GM21381 (cell line): ENCODE results near the gene FOXA1.

Source experiments
- ATAC-seq: cut with Tn5 transposase; IDR thresholded peaks from one replicate; pipeline ENCODE4 v1.9.1; 2021; ENCODE audit warnings: mild to moderate bottlenecking, moderate library complexity; ENCODE audit not compliant: unreplicated experiment

FOXA1 gene

DNA sequence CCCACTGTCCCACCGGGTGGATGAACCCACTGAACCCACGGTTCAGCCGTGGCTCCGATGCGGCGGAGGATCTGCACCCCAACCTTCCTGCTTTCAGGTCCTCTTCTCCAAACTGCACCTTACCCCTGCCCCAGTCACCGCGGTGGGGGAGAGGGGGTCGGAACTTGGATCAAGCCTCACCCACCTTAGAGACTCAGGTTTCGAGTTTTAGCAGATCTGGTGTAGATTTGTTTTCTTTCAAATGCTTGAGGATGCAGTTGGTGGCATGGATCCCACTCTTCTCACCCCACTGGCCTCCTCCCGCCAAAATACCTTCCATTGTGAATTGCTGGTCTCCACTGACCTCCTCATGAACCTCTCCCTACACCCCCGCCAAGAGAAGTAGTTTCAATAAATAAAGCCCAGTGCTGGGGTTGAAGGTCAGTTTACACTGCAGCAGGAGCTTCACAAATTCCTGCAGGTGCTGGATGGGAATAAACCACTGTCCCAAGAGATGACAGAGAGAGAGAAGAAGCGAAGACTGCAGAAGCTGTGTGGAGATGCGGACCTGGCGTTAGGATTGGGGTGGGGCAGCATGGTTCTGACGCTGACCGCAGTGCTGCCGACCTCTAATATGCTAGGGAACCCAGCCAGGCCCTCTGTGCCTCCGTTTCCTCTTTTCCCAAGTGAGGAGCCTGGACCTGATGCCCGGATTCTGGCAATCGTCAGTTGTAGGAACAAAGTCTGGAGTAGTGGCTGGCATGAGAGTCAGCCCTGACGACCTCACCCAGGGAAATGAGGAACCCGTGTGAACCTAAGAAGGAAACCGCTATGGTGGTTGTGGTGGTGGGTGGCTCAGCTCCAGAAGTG, 7.8 kb upstream of the FOXA1 start:
- no peak for ATAC-seq

DNA sequence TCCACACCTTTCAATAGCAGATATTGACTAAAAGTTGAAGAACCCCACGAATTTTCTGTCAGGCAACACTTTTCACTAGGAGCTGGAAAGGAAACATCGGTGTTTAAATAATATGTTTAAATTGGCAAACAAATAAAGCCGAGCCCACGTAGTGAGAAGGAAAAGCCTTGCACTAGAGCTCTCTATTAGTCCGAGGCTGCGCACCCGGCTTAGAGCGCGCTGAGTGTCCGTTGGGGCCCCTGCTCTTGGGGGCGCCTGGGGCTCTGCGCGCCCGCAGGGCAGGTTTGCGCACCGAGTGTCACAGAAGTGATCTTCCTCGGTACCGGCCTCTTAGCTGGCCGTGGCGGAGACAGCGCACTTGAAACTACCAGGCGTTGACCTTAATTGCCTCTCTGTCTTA, 6.8 kb upstream of the FOXA1 start:
- no peak for ATAC-seq

DNA sequence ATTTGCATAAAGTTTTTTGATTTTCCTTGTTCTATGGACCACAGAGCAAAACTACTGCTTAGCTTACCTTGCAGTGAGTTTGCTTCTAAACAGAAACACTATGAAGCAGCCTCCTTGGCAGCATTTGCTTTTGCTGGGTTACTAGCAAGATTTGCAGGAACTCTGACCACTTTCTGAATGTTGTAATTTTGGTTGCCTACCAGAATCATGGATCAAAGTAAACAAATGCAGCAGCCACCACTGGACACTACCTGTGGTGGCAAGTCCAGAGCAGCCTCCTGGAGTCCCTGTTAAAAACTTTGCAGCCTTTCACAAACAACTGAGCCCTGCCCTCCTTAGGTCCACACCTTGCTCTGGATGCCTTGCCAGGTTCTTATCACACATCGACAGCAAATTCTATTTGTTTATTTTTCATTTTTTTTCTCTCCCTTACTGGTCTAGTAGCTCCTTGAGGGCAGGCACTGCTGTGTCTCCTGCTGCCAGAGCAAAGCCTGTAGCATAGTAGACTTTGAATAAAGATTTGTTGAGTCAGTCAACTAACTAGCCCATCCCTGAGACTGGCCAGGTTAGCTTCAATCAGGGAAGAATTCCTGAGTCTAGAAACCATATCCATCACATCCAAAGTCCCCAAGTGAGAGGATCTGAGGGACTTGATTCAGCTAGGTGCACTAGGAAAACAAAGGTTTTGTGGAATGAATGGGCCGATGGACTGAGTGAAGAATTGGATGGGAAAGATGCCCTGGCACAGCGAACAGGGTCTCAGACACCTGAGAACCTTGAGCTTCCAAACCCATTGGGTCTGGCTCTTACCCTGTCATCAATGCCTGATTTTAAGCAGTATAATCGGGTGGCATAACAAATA, 6.1 kb upstream of the FOXA1 start:
- no peak for ATAC-seq

DNA sequence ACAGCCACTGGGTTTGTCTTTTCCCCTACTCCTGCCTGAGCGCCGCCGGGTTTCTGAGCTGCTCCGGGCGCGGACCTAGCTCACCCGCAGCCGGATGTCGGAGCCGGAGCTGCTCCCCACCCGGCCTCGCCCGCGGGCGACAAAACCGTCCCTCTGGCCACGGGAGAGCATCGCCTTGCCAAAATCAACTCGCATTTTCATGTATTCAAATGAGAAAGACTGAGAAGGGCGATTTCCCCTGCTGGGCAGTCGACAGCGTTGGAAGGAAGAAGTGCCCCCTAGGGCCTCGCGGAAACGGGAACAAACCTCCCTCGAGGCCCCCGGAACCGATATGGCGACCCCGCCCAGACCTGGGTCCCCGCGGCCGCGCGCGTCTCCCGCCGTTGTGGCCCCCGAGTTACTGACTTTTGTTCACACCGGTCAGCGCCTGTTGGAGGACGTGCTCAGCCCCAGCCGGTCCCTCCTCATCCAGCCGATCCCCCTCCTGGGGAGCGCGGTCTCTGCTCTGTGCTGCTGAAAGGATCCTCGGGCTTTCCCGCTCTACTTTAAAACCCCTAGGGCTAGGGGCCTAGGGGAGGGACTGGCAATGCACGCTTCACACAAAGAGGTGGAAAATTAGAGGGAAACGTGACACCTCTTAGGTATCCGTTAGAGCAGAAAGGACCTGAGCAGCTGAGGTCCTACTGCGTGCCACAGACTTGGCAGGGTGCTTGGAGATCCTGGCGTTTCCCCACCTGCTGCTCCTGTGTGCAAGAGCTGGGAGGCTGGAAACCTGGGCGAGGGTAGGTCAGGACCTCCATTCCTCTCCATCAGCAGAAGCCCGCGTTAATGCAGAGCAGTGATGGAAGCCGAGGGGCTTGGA, 4.7 kb upstream of the FOXA1 start:
- no peak for ATAC-seq

DNA sequence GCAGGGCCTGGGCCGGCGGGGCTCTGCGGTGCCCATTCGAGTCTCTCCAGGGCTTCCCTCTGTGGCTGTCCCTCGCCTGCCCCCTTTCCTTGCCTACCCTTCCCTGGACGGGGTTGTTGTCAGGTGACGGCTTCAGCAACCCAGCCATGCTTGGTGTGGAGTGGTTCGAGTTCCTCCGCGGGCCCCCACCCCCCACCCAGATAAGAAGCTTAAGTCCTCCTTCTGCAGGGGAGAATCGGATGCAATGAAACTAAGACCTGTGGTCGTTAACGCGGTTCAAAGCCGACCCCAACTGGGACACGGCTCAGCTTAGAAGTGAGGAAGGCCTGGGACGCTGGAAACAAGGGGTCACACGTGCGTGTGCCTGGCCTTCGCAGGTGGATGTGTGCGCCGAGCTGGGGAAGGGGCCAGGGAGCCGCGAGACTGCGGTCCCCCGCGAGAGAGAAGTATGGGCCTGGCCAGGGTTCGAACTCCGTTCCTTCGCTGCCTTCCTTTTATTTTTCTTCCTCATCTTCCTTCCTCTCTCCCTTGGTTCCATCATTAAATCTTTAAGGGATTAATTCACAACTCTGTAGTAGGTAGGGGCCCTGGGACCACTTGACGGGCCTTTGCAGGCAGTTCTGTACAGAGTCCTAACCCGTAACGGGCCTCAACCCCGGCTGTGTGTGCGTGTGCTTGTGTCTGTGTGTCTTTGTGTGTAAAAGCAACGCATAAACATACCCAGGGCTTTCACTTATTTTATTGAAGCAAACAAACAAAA, 3.9 kb upstream of the FOXA1 start:
- ATAC-seq: no peak

DNA sequence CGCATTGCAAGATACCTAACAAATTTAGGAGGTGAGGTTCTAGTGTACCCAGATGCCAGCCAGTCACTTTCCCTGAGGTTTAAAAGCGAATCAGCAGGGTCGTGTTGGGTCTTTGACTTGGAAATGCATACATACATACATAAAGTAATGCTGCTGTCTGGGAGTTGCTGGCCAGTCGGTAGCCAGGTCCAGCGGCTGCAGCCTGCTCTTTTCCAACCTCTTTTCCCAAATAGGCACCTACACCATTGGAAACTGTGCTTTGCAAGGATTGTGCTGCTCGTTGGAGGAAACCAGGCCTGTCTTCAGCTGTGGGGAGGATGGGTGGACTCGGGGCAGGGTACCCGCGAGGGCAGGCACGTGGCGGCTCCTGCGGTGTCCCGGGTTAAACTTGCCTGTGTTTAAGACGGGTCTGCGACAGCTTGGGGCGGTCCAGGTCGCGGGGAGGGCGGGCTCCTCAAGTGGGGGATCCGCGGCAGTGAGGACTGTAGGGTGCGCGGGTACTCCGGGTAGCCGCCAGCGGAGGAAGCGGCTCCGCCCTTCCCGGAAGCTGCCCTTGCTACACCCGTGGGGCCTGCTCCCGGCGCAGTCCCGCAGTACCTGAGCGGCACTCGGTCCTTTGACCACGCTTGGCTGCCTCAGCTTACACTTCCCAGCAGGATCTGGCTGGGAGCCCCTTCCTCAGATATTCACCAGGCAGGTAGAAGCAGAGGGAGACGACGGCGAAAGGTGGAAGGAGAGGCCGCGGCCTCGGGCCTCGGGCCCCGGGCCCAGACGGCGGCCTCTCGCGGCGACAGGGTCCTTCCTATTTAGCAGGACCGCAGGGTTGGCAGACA, 3.1 kb upstream of the FOXA1 start:
- ATAC-seq: no peak

DNA sequence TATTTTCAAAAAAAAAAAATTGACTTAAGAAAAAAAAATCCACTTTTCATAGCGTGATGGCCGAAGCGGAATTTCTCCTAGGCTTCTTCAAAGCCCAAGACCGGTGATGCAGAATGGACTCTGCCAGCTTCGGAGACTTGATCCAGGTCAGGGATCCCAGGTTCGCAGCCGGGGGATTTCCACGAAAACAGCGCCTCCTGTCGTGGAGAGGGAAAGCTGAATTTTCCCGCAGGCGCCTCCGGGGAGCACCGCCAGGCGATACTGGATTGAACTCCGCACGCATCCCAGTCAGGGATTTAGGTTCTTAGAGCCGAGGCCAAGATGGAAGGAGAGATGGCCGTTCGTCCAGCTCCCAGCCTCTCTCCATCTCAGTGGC, 2.5 kb upstream of the FOXA1 start:
- no peak for ATAC-seq

DNA sequence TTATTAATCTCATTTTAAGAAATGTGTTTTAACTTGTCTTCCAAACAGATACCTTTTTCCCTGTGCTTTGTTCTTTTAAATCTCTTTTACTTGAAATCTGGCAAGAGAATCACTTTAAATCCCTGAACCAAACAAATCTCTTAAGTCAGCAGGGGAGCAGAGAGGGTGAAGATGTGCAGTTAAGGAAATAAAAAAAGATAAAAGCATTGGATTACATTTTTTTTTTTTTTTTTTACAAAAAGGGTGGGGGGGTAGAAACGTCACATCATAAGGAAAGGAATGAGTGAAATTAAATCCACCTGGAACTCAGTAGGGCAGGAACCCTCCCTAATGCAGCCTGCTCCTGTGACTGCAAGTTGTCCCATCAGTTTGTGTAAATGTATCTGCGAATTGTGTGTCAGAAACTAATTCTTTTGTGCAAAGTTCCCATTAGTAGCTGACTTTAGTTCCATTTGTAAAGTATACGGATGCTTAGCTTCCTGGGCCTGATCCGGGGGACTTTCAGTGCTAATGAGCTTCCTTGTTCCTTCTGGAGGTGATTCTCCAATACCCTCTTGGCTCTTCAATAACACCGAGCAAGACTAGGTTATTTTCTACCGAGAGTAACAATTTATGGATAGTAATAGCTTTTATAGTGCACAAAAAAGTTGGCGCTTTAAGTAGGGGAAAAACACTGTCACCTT, 1.9 kb upstream of the FOXA1 start:
- ATAC-seq: no peak

DNA sequence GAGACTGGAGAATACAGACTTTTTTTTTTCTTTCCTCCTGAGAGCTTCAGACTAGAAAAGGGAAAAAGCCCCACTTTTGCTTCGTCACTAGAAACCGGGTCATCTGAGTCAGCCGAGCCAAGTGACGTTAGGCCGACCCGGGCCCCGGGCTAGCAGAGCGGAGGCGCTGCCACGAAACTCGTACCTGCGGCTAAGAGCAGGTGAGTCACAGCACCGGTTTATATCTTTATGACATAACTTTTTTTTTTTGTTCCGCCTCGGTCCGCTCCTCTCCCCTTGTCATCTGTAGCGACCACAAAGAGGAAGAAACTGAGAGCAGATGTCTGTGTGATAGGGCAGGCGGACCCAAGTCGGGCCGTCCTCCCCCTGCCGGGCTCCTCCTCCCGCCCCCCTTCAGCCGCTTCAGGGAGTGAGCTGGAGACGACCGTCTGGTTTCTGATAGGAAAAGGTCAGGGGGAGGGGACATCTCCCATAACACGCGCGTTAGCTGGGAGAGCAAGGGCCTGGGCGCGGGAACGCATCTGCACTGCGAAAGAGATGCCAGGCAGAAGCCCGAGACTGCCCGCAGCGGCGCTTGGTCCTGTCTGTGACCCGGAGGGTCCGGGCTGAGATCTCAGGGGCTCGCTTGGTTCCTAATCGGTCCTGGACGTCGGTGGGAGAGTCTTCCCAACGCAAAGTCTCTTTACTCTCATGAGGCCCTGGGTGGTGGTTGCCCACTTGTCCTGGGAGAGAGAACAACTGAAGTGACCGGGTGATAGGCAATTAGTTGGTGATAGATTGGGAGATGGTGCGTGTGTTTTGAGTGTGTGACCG, 966 bp upstream of the FOXA1 start:
- ATAC-seq: no peak

DNA sequence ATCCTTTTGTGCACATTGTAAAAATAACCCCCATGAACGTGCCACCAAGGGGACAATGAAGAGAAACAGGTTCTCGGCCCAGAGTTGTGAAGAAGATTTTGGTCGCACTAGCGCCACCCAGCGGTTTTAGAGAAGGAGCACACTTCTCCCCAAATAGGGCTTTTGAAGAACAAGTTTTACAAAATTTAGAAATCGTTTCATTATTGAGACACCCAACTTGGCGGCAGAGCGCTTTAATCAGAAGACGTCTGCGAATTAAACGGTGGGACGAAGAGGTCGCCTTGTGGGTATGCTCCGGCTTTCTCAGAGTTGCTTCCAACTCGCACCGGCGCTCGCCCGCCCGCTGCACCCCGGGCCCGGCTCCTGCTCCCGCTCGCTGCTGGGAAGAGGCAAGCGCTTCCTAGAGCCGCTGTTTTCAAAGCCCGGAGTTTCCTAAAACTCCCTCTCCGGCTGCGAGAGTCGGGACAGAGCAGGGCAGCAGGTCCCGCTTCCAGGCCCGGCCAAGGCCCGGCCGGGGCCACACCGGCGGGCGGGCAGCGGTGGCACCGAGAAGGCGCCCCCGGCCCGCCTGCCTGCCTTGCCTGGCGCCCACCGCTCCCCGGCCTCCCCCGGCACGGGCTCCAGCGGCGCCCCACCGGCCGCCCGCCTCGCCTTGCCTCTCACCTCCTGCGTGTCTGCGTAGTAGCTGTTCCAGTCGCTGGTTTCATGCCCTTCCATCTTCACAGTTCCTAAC, 645 bp downstream of the FOXA1 start:
- ATAC-seq: no peak

DNA sequence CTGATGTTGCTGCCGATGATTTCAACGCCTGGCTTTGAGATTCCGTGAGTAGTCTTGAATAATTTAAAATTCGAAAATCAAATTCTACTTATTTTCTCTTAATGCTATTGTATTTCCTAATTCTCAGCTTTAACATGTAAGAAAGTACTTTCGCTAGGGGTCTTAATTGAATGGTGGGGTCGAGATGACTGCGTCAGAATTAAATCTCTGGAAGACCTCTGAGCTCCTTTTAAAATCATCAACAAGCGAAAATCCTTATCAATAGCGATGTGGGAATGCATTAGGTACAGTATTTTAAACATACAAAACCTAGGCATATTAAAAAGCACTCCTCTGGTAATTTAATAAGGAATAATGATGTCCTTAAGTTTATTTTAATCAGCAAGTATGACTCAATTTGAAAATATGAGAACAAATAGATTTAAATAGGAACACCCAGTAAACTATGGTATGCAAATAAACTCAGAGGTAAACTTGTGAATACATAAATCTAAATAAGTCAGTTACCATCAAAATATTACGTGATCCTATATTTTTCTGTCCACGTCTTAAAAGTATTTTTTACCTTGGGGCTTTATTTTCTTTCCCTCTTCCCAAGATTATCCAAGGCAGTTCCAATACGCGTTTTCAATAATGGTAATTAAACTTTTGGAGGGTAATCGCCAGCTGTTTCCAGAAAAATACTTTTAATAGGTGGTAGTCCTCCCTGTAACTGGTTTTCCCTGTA, 1.4 kb downstream of the FOXA1 start:
- ATAC-seq: no peak

DNA sequence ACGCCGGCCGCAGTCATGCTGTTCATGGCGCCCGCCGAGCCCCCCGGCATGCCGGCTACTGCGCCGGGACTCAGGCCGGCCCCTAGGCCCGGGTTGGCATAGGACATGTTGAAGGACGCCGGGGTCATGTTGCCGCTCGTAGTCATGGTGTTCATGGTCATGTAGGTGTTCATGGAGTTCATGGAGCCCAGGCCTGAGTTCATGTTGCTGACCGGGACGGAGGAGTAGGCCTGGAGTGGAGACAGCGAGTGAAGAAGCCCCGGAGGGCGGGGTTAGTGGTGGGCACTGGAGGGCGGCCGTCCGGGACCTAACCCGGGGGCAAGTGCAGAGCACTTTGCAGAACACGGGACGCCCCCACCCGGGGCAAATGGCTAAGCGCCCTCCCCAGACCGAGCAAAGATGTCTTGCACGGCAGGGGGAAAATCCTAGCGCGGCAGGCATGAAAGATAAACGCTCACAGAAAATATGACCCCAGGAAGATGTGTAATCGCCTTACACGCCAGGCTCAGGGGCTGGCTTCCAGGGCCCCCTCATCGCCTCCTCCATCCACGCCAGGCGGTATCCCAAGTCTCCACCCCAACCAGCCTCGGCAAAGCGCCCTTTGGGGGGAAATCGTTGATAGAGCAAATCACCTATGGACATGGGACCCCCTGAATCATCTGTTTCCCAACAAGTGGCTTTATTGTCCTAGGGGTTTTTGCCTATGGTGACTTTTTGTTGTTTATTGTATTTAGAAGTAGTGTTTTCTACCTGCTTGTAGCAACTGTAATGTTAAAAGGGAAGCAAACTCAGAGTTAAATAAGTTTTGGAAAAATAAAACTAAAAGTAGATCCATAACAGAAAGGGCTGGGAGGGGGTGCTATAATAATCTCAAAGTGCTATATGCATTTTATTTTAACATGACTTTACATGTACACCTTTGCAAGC, 2.3 kb downstream of the FOXA1 start:
- no peak for ATAC-seq

DNA sequence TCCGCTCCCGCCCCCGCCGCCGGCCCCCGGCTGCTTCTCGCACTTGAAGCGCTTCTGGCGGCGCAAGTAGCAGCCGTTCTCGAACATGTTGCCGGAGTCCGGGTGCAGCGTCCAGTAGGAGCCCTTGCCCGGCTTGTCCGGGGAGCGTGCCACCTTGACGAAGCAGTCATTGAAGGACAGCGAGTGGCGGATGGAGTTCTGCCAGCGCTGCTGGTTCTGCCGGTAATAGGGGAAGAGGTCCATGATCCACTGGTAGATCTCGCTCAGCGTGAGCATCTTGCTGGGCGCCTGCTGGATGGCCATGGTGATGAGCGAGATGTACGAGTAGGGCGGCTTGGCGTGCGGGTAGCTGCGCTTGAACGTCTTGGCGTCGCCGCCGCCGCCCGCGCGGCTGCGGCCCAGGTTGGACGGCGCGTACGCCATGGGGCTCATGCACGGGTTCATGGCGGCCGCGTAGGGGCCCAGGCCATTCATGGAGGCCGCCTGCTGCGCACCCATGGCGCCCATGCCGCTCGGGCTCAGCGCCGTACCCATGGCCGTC, 3.0 kb downstream of the FOXA1 start:
- no peak for ATAC-seq

DNA sequence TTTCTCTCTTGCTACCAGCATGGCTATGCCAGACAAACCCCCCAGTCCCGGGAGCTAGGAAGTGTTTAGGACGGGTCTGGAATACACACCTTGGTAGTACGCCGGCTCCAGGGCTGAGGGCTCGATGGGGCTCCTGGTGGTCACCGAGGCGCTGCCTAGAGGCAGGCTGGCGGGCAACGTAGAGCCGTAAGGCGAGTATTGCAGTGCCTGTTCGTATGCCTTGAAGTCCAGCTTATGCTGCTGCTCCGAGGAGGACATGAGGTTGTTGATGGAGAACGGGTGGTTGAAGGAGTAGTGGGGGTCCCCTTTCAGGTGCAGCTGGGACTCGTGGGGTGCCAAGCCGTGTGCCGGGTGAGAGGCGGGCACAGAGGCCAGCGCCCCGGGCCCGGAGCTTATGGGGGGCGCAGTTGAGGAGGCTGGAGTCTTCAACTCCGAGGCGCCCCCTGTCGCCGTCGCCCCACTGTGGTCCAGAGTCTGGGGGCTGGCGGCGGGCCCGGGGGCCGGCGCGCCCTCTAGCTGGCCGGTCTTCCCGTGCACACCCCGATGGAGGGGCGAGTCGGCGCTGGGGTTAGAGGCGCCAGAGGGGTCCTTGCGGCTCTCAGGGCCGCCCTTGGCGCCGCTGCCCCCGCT, 3.6 kb downstream of the FOXA1 start:
- ATAC-seq: no peak
